Pons (tissue), 1 donor: ENCODE measurements around the gene RUNX2.

ENCODE experiments used
- DNase-seq: peaks from one replicate; pipeline ENCODE4 v3.0.0-alpha.2; 2016; ENCODE audit warnings: low spot score

RUNX2 gene

GRCh38 chr6:45705137-45705855 is 377.2 kb downstream of the RUNX2 start:
- no peak for DNase-seq

- DNase-seq = peak; percentile 14
Measured at GRCh38 chr6:45706319-45706718, 378.2 kb downstream of the RUNX2 start.

- no peak for DNase-seq
Measured at GRCh38 chr6:45707176-45707575, 379.0 kb downstream of the RUNX2 start.

GRCh38 chr6:45709781-45710220 is 381.7 kb downstream of the RUNX2 start:
- no peak for DNase-seq

GRCh38 chr6:45710304-45710821 is 382.2 kb downstream of the RUNX2 start:
- no peak for DNase-seq

GRCh38 chr6:45712076-45712475 is 383.9 kb downstream of the RUNX2 start:
- DNase-seq = no peak

GRCh38 chr6:45712786-45713185 is 384.7 kb downstream of the RUNX2 start:
- DNase-seq = no peak
